Measurements from ENCODE around the gene SLK.

Gene SLK

DNA sequence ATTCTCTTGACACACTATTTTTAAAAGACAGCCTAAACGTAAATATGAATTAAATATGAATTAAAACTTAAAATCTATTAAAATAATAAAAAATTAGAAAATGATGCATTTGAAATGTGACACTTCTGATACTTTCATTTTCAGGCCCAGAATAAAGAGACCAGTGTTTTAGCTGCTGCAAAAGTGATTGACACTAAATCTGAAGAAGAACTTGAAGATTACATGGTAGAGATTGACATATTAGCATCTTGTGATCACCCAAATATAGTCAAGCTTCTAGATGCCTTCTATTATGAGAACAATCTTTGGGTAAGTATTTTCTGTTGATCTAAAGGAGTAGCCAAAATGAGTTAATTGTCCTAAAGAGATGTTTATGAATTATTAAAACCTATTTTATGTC lies 23.6 kb downstream of the SLK start:
- DNase-seq (ENCODE audit: low read depth), result no peak

DNA sequence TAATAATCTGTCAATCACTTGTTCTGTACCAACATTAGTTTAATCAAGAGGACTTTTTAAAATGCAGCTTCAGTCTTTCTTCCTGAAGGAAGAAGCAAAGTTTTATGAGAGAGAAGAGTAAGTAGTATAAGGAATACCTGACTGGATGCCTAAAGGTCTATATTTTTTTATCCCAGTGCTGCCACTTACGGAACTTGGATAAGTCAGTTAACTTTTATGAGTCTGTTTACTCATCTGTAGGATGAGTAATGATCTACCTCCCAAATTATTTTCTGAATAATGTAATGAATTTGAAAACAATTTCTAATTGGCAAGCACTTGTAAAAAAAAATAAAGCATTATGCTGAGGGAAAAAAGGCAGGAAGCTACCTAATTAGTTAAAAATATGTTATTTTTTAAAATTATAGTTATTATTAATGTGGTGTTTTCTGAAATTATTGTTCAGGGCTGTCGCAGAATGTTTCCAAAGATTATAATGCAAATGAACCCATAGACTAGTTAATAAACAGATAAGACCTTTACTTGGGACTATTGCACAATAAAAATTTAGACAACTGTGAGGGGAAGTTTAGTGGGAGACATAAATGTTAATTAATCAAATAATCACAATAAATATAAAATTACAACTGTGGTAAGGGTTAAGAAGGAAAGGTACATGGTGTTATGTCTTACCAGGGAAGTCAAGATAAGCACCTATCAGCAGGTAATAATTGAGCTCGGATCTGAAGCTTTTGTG lies 24.6 kb downstream of the SLK start:
- no peak for DNase-seq (ENCODE audit: low read depth)

DNA sequence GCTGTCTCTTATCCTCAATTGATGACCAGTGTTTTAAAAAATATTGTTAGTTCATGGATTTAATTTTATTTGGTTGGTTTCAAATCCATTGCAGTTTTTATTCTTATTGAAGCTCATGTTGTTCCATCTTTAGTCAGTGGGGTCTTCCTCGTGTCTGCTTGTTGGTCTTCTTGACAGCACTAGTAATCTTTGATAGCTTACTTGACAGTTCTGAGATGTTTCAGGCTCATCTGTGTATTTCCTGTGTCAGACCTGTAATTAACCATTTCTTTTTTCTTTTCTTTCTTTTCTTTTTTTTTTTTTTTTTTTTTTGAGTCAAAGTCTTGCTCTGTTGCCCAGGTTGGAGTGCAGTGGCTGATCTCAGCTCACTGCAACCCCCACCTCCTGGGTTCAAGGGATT lies 28.2 kb downstream of the SLK start:
- no peak for DNase-seq (ENCODE audit: low read depth)

- no peak for DNase-seq (ENCODE audit: low read depth)
These were observed 31.9 kb downstream of the SLK start for GRCh38 chr10:103998805-103999204.

DNA sequence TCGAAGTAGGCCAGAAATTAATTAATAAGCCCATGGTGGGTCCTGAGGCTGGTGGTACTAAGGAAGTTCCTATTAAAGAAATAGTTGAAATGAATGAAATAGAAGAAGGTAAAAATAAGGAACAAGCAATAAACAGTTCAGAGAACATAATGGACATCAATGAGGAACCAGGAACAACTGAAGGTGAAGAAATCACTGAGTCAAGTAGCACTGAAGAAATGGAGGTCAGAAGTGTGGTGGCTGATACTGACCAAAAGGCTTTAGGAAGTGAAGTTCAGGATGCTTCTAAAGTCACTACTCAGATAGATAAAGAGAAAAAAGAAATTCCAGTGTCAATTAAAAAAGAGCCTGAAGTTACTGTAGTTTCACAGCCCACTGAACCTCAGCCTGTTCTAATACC lies 36.0 kb downstream of the SLK start:
- no peak for DNase-seq (ENCODE audit: low read depth)

DNA sequence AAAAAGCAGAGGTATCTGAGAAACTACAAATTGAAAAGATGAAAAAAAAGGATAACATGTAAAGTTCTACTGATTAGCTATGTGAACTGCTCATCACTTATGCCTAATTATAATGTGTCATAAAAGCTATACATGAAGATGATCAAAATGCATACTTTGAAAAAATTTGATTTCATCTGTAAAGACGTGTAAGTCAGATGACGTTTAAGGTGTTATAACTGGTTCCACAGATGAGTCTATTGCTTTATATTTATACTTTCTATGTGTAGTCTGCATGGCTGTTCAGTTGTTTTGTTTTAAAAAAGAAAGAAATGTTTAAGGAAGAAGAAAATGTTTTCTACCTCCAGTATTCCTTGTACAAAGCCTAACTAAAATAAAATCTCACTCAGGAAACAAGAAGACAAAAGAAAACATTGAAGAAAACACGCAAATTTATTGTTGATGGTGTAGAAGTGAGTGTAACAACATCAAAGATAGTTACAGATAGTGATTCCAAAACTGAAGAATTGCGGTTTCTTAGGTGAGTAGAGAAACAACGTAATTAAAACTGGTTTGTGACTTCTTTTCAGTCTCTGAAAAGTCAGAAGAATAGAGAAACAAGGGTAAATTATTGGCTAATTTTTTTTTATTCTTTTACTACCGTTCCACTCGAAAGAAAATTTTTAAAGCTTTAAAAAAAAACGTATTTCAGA lies 38.4 kb downstream of the SLK start:
- DNase-seq (ENCODE audit: low read depth), result no peak

DNA sequence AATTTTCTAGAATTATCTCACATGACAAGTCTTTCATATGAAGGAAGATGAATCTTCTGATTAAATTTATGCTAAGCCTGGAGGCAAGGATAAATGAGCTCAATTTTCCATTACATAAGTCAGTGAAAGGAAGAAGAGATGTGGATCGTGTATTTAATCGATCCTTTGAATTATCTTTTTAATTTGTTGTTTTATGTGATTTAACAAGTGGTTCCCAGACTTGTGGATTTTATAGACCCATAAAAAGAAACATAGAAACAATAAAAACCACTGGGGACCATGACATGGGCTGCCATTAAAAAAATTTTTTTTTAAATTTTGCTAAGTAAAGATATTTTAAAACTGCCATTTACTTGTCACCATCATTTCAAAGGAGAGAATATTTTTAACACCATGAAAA lies 45.0 kb downstream of the SLK start:
- no peak for DNase-seq (ENCODE audit: low read depth)

- DNase-seq (ENCODE audit: low read depth), result no peak
These were observed 46.5 kb downstream of the SLK start for GRCh38 chr10:104013489-104013888.

DNA sequence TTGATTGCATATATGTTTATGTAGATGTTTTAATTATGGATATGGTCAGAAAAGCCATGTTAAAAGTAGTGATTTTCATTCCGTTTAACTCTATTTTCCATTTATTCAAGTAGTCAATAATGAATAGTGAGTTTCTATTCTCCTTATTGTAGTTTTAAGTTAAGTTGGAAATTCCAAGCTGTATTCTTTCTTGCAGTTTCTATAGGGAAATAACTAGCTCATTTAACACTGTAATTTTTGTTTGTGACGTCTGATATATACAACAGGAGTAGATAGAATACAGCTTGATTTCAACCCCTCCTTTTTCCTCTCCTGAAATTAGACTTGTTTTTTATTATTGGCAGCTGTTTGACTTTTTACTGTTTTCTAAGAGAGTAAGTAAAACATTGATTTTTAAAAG lies 47.2 kb downstream of the SLK start:
- DNase-seq (ENCODE audit: low read depth), result no peak

DNA sequence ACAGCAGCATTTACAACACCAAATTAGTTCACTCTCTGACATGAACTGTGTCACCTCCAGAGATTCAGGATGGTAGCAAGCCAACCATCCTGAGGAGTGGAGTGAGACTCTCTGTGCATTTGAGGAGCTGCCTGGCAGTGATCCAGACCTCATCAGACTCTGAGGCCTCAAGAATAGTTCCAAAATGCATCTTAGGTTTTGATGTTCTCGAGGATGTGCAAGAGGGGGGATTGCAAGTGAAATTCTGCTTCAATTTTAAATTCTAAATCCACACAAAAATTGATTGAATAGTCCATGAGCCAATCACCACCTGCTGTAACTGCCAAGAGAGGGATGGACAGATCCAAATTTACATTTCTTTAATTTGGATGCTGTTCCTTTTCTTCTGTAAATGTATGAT lies 49.7 kb downstream of the SLK start:
- no peak for DNase-seq (ENCODE audit: low read depth)

DNA sequence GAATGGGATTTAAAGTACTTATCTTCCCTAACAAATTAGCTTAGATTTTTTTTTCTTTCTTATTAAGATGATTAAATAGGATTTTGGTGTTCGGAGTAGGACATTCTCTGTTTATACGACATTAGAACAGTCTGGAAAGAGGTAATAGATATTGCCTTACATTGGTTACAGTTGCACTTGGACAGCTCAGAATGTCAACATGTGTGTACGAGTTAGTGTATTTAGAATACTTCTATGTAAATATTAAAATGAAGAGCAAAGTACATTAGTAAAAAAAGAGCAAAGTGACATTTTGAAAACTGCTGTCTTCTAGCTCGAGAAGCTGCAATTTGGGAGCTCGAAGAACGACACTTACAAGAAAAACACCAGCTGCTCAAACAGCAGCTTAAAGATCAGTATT lies 51.5 kb downstream of the SLK start:
- DNase-seq (ENCODE audit: low read depth), result no peak

DNA sequence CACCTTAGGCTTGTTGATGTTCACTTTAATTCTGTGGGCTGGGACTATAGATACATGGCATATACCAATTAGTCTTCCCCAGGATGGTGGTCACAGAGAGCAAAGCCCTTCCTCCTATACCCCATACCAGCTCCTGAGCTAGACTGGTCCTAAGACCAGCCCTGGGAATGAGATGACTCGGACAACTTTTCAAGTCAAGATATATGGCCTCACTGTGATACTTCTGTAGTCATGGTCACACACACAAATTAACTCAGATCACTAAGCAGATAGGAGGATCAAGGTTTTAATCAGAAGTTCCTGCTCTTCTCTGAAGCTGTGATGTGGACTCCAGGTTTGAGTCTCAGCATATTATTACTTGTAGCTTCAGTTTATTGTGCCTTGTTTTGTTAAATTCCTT lies 53.1 kb downstream of the SLK start:
- no peak for DNase-seq (ENCODE audit: low read depth)

DNA sequence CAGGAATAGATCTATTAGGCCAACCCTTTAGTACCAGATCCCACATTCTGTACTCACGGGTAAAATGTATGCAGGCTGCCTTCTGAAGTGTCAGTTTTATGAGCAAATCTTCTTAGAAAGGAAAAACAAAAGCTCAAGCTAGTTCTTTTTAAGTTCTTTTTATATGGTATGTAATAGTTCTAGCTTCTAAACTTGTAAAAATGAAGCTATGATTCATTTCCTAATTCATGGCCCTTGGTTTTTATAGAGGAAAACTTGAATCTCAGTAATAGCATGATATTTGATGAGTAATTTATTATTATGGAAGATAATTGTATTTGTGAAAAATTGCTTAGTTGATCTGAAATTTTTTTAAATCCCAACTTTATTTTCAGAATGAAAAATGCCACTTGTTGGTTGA lies 54.3 kb downstream of the SLK start:
- no peak for DNase-seq (ENCODE audit: low read depth)

DNA sequence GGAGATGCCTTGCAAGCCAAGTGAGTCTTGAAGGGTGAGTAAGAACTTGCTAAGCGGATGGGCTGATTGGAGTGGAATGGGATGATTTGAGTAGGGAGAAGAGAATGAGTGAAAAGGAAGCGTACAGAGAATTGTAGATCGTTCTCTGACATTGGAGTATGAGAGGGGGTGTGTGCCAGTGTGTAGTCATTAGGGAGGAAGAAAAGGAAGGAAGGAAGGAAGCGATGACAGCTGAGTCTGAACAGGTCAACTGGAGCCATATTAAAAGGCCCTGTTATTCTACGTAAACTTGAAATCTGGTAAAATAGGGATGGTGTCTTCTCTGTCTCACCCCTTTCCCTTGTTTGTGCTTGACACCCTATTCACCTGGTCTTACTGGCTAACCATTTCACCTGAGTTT lies 55.1 kb downstream of the SLK start:
- DNase-seq (ENCODE audit: low read depth), result no peak

DNA sequence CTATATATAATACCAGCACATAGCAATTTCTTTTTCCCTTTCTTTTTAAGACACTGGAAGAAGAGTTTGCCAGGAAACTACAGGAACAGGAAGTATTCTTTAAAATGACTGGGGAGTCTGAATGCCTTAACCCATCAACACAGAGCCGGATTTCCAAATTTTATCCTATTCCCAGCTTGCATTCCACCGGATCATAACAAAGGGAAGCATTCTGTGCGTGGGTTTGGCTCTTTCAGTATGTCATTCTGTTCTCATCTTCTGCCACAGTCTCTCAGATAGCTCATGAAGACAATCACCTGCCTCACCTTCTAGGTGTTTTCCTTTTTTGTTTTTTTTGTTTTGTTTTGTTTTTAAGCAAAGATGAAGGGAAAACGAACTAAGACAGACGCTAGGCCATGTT lies 58.6 kb downstream of the SLK start:
- no peak for DNase-seq (ENCODE audit: low read depth)

DNA sequence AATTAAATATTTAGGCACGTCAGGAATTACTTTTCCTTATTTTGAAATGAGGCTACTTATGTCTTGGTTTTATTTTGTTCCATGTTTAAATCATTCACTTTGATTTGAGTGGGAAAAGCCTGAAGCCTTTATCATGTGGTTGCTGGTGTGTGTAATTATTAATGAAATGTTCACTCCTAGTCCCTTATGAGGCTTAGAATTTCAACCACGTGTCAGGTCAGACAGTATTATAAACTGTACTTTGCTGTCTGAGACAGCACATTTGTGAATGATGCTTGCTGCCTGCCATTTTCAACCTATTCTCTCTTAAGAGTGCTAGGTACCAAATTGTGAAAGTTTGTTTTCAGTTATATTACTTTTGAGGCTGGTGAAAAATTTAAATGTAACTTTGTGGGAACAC lies 59.8 kb downstream of the SLK start:
- no peak for DNase-seq (ENCODE audit: low read depth)

DNA sequence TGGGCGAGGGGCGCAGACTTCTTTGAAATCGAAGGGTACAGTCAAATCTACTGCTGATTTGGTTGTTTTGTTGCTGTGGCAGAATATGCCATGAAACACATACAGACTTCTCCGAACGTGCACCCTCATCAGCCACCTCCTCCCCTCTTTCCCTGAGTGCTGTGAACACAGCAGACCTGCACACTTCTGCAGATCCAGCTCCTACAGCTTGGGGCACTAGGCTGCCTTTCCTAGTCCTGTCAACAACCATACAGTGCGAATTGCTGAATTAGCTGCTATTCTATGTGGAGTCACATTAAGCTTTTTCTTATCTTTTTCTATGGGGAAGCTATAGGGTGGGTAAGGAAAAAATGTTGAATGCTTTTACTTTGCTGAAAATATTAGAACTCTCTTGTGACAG lies 61.2 kb downstream of the SLK start:
- DNase-seq (ENCODE audit: low read depth), result no peak

DNA sequence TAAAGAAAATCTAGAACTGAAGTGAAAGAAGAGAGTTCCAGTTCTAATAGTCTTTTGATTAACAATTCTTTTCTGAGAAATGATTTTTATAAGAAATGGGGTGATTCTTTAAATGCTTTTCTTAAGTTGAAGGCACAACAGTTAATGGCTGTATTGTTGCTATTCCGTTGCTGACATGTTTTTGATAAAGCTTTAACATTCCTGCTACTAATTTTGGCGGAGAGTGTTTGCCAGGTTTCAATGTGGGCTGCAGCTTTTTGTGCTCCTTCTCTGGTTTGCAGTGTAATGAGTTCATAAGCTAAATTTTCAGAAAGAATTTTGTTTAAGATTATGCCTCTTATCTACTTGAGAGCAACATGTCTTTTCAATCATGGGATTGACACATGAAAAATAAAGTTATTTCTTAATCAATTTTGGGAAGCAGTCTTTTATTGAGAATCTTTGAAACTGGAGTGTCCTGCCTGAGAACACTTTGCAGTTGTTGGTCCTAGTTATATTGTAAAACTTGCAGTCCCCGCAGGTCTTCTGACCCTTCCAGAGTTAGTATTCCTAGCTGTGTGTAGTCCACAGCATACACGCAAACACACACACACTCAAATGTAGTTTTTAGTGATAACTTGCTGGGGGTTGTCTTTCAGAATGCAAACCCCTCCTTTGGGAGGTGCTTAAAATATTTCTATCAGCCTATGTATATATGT lies 62.0 kb downstream of the SLK start:
- no peak for DNase-seq (ENCODE audit: low read depth)

DNA sequence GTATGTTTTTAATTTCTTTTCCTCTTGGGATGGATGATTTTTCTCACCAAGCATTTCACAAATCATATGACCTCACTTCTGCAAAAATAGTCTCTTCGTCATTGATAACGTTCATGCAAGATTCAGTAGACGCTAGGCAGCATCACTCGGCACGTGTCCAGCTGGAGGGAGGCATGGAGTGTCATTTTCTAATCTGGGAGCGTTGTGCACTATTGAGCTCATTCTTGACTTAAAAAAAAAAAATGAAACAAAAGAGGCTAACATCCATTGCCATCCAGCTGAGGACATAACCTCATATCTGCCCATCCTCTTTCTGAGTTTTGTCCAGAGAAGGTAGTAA lies 62.6 kb downstream of the SLK start:
- DNase-seq (ENCODE audit: low read depth), result no peak

DNA sequence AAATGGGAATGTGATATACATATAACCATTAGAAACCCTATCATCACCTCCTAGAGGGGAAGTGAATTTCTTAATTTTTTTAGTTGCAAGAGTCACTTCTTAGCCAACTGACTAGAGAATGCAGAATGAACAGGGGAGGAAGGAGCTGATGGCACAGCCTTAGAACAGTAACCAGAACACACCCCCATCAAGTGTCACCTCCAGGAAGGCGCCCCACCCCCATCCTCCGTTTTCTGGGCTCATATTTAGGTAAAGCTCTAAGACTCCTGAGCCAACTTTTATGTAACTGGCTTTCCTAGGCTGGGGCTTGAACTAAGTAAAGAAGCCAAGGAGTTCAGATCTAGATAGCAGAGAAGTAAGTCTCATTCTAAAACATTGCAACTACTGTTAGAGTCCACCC lies 64.7 kb downstream of the SLK start:
- no peak for DNase-seq (ENCODE audit: low read depth)

- no peak for DNase-seq (ENCODE audit: low read depth)
These were observed 65.3 kb downstream of the SLK start for GRCh38 chr10:104032144-104032775.

DNA sequence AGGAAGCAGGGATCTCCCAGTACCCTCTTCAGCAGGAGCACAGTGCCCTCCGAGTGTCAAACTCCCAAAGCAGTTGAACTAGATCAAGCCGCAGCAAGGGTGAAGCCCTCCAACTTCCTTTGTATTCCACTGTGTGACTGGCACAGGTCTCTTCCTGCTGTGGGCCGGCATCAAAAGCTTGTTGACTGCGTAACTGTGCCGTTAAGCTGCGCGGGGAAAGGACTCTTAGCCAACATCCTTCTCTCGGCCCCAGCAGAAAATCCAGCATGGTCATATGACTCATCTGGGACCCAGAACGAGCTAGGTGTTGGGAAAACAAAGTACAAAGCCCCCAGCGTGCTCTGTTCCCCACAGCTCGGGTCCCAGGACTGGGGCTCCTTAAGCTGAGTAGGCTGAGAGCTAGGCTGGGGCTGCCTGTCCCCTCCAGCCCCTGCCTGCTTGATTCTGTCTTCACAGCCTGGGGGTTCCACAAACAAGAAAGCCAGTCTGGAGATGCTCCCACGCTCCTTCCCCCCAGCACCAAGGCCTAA lies 66.5 kb downstream of the SLK start:
- DNase-seq (ENCODE audit: low read depth), result no peak

DNA sequence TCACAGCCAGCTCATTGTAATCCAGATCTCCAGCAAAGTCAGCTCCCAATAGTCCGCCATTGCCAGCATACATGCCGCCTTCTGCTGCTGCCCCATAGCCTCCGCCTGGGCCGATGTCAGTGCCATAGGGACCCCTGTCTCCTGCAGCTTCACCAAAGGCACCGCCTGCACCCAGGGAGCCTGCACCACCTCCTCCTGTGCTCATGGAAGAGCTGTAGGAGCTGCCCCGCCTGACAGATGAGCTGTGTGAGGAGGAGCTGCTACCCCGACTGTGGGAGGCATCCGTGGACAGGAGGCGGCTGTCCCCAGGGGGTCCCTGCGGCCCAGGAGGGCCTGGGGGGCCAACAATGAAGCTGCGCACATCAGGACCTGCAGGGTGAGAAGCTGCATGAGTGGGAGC lies 67.0 kb downstream of the SLK start:
- DNase-seq (ENCODE audit: low read depth), result no peak

Measured in activated T-helper 9 cell treated with anti-CD3 and anti-CD28 coated beads, Interleukin-2, amount 50 U/mL, for 16 hours (primary cell).